HCT116 (cell line): ENCODE measurements around the gene NEUROD2. TPM values are rescaled to one million over a fixed set of nuclear protein-coding genes. Genes with fewer than 3 reads are reported as not detected.

Source experiments
- ATAC-seq: fragments of 200-7000 bp; cut with Tn5 transposase; 2 replicates; pipeline ENCODE4 v1.9.1; 2020; ENCODE audit warnings: mild to moderate bottlenecking, moderate library complexity
- BruUV-seq: library from RNA; stranded (reverse); fragments of 400-500 nt; replicated peaks from 2 replicates; lab custom pipeline; 2021; lab: Mats Ljungman, UMichigan
- CTCF ChIA-PET: fragments of 300-600 bp; sonication (Branson Sonifier 250); formaldehyde crosslinking; loops from one replicate; lab custom pipeline; 2021; ENCODE audit warnings: antibody characterized with exemption; lab: Charles Lee
- POLR2A ChIA-PET: fragments of 300-600, 350-600 bp; sonication (Branson Sonifier 250); formaldehyde crosslinking; loops from one replicate; lab custom pipeline; 2021; ENCODE audit warnings: antibody characterized with exemption; lab: Charles Lee
- RAD21 ChIA-PET, 2 experiments: fragments of 300-600 bp; sonication (Branson Sonifier 250); formaldehyde crosslinking; loops; one replicate each; lab custom pipeline; 2023; ENCODE audit warnings: low total read pairs in 2 of 2; ENCODE audit not compliant: uncharacterized antibody in 2 of 2, unreplicated experiment in 2 of 2, low non-redundant PET in 1 of 2; lab: Charles Lee
- DNase-seq: peaks from one replicate; pipeline ENCODE4 v3.0.0-alpha.2; 2010; ENCODE audit warnings: low read depth, low spot score
- H2AFZ ChIP-seq: fragments of 200-600 bp; shearing (Covaris generic), sonication (generic); 2 replicates; pipeline ENCODE4 v1.6.1; 2017; ENCODE audit warnings: low read depth, mixed run types, mixed read lengths, antibody characterized with exemption, low read length; ENCODE audit not compliant: poor library complexity, severe bottlenecking
- H3K27ac ChIP-seq: 2 replicates; pipeline ENCODE4 v1.5.1; 2012; ENCODE audit warnings: low read depth, low read length
- H3K27me3 ChIP-seq: fragments of 200-600 bp; sonication (generic); 2 replicates; pipeline ENCODE4 v1.6.1; 2016; ENCODE audit warnings: mixed run types, low read length, mixed read lengths; ENCODE audit not compliant: insufficient read depth
- H3K36me3 ChIP-seq, 2 experiments: fragments of 200-500 bp in 1 of 2; fragments of 200-600 bp in 1 of 2; sonication (Bioruptor generic) in 1 of 2; sonication (generic) in 1 of 2; 2 replicates each; pipeline versions ENCODE4 v1.5.1 to v1.6.1; 2014 to 2016; ENCODE audit warnings: low read length in 2 of 2, inconsistent platforms in 1 of 2, mixed read lengths in 1 of 2, mixed run types in 1 of 2; ENCODE audit not compliant: insufficient read depth in 2 of 2, control insufficient read depth in 1 of 2
- H3K4me1 ChIP-seq, 2 experiments: fragments of 200-600 bp in 1 of 2; sonication (generic) in 1 of 2; 2 replicates each; pipeline versions ENCODE4 v1.5.1 to v1.6.1; 2012 to 2017; ENCODE audit warnings: low read length in 2 of 2, inconsistent platforms in 1 of 2, mild to moderate bottlenecking in 1 of 2, mixed read lengths in 1 of 2, mixed run types in 1 of 2, moderate library complexity in 1 of 2; ENCODE audit not compliant: insufficient read depth in 2 of 2, control insufficient read depth in 1 of 2
- H3K4me2 ChIP-seq: fragments of 200-600 bp; sonication (generic); 2 replicates; pipeline ENCODE4 v1.6.1; 2017; ENCODE audit warnings: mixed run types, low read length, mixed read lengths
- H3K4me3 ChIP-seq, 2 experiments: fragments of 200-600 bp in 1 of 2; sonication (generic) in 1 of 2; replicated peaks in 1 of 2; 2 replicates each; pipeline ENCODE4 v1.5.1; 2011 to 2016; ENCODE audit warnings: low read length in 2 of 2, control low read depth in 1 of 2, low read depth in 1 of 2, mild to moderate bottlenecking in 1 of 2, mixed read lengths in 1 of 2, mixed run types in 1 of 2
- H3K79me2 ChIP-seq: fragments of 200-600 bp; sonication (generic); 2 replicates; pipeline ENCODE4 v1.6.1; 2017; ENCODE audit warnings: mild to moderate bottlenecking, mixed run types, low read length, moderate library complexity, mixed read lengths; ENCODE audit not compliant: insufficient read depth
- H3K9ac ChIP-seq: fragments of 200-600 bp; sonication (generic); 2 replicates; pipeline ENCODE4 v1.6.1; 2016; ENCODE audit warnings: low read length, mixed read lengths
- H3K9me2 ChIP-seq: fragments of 200-600 bp; sonication (generic), shearing (Covaris generic); 2 replicates; pipeline ENCODE4 v1.6.1; 2017; ENCODE audit warnings: mixed run types, mild to moderate bottlenecking, moderate library complexity; ENCODE audit not compliant: insufficient read depth
- H3K9me3 ChIP-seq, 2 experiments: fragments of 200-500 bp in 1 of 2; fragments of 200-600 bp in 1 of 2; sonication (Bioruptor generic) in 1 of 2; sonication (generic) in 1 of 2; 2 replicates each; pipeline ENCODE4 v1.6.1; 2014 to 2017; ENCODE audit warnings: low read length in 2 of 2, mixed read lengths in 2 of 2, inconsistent platforms in 1 of 2, low read depth in 1 of 2, mild to moderate bottlenecking in 1 of 2, mixed run types in 1 of 2, moderate library complexity in 1 of 2; ENCODE audit not compliant: control insufficient read depth in 1 of 2, insufficient read depth in 1 of 2
- H4K20me1 ChIP-seq: fragments of 200-600 bp; sonication (generic), shearing (Covaris generic); 2 replicates; pipeline ENCODE4 v1.6.1; 2017; ENCODE audit warnings: mixed run types, mild to moderate bottlenecking, moderate library complexity; ENCODE audit not compliant: insufficient read depth
- EGR1 ChIP-seq: IDR thresholded peaks from 2 replicates; pipeline ENCODE4 v1.6.1; 2012; ENCODE audit warnings: low read depth
- EZH2 ChIP-seq: fragments of 200-600 bp; sonication (generic); IDR thresholded peaks from 2 replicates; pipeline ENCODE4 v1.6.1; 2017; ENCODE audit warnings: antibody characterized with exemption, mixed run types
- JUND ChIP-seq: IDR thresholded peaks from 2 replicates; pipeline ENCODE4 v1.6.1; 2012
- POLR2A ChIP-seq: IDR thresholded peaks from 2 replicates; pipeline ENCODE4 v1.7.0; 2011; ENCODE audit warnings: borderline replicate concordance; ENCODE audit not compliant: insufficient read depth, insufficient read length; ENCODE audit errors: extremely low read depth
- SP1 ChIP-seq: IDR thresholded peaks from 2 replicates; pipeline ENCODE4 v1.6.1; 2012; ENCODE audit warnings: low read depth
- ZFX ChIP-seq: fragments of 450-650 bp; IDR thresholded peaks from 2 replicates; pipeline ENCODE4 v1.6.1; 2017
- intact Hi-C: fragments of 100-400 bp; cut with micrococcal nuclease; formaldehyde crosslinking; loops from 2 replicates; pipeline ENCODE4 v1.10.0; 2022
- total RNA-seq: library from RNA; stranded (reverse); gene quantifications from one replicate; pipeline ENCODE4 v1.2.1, GENCODE V29; 2021; ENCODE audit not compliant: unreplicated experiment
- TF ChIP-seq, protein P1 (sequence below), 3 experiments: fragments of 200-600 bp in 1 of 3; sonication (generic) in 1 of 3; IDR thresholded peaks in 2 of 3; conservative IDR thresholded peaks in 1 of 3; 2 replicates each; pipeline ENCODE4 v1.5.1; 2012 to 2017; ENCODE audit warnings: low read depth in 2 of 3, low read length in 2 of 3, antibody characterized with exemption in 1 of 3, borderline replicate concordance in 1 of 3, control low read depth in 1 of 3, mild to moderate bottlenecking in 1 of 3, mixed read lengths in 1 of 3, mixed run types in 1 of 3, moderate library complexity in 1 of 3; ENCODE audit not compliant: insufficient read depth in 1 of 3
- TF ChIP-seq, protein P2 (sequence below): IDR thresholded peaks from 2 replicates; pipeline ENCODE4 v1.6.1; 2011; ENCODE audit warnings: mild to moderate bottlenecking, low read length, moderate library complexity; ENCODE audit not compliant: insufficient replicate concordance; ENCODE audit errors: extremely low read depth
- TF ChIP-seq, protein P3 (sequence below): IDR thresholded peaks from 2 replicates; pipeline ENCODE4 v1.6.1; 2012; ENCODE audit warnings: low read depth

Gene NEUROD2
- total RNA-seq, 1 experiment from 2014 or later: not detected

DNA sequence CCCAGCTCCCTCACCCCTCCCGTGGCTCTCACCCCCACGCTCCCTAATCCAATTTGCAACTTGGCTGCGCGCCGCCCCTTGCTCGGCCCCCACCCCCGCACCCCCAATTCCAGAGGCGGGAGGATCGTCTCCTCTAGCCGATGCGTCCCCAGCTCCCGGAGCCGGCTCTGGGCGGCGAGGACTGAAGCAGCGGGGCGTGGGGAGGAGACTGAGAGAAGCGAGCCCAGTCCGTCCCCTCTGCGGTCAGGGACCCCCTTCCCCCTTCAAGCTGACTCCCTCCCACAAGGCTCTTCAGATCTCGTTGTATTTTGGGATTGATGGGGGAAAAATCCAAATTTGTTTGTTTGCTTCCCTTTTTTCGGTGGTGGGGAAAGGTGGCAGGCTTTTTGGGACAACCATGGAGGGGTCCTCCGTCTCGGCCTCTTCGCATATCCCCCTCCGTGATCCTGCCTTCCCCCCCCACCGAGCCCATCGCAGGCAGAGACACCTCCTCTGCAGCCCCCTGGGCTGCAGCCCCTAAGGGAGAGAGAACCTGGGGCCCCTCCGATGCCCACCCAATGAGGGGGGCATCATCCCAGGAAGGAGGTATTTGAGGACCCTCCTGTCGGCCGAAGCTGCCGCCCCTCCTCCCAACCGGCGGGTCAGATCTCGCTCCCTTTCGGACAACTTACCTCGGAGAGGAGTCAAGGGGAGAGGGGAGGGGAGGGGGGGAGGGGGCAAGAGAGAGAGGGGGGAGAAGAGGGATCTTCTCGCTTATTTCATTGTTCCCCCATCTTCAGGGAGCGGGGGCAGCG lies 466 bp downstream of the NEUROD2 start:
- Histone ChIP-seq H3K4me2 (no peak overlapping the region), H3K4me3 (no peak overlapping the region), H4K20me1 (no peaks in the 10 kb centered on the region), H3K27ac (no peak overlapping the region), H3K9ac (no peak overlapping the region), H2AFZ (no peak overlapping the region), H3K4me1 (peaks cover 0 to 5% of the 10 kb centered on the region in 2 experiments; a peak in 2 of 4 replicates), H3K9me3 (no peaks in the 10 kb centered on the region), H3K27me3 (peaks cover 8% of the 10 kb centered on the region; the same call in 1 of the 2 replicates), H3K36me3 (no peaks in the 10 kb centered on the region), H3K9me2 (no peaks in the 10 kb centered on the region), H3K79me2 (no peaks in the 10 kb centered on the region)
- BruUV-seq: no TSS peak
- ChIA-PET CTCF (interaction anchor here (0.6 kb wide), 1 partner anchor 345 kb away, joined by 4 read pairs; no protein-coding TSS in a partner anchor), RAD21 (no interaction called here), POLR2A (no interaction called here)
- TF ChIP-seq SP1: no peak
- no peak for TF ChIP-seq POLR2A
- no peak for TF ChIP-seq EGR1
- TF ChIP-seq, protein P1, sequence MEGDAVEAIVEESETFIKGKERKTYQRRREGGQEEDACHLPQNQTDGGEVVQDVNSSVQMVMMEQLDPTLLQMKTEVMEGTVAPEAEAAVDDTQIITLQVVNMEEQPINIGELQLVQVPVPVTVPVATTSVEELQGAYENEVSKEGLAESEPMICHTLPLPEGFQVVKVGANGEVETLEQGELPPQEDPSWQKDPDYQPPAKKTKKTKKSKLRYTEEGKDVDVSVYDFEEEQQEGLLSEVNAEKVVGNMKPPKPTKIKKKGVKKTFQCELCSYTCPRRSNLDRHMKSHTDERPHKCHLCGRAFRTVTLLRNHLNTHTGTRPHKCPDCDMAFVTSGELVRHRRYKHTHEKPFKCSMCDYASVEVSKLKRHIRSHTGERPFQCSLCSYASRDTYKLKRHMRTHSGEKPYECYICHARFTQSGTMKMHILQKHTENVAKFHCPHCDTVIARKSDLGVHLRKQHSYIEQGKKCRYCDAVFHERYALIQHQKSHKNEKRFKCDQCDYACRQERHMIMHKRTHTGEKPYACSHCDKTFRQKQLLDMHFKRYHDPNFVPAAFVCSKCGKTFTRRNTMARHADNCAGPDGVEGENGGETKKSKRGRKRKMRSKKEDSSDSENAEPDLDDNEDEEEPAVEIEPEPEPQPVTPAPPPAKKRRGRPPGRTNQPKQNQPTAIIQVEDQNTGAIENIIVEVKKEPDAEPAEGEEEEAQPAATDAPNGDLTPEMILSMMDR (IDR thresholded peaks at IDR 0.05 in 2 of 3, conservative IDR thresholded peaks at IDR 0.05 in 1 of 3; ENCODE audit: borderline replicate concordance in 1 of 3, insufficient read depth in 1 of 3, low read depth in 2 of 3, low read length in 2 of 3): no peak
- TF ChIP-seq JUND: no peak
- no peak for TF ChIP-seq ZFX
- TF ChIP-seq EZH2: no peak
- TF ChIP-seq, protein P2, sequence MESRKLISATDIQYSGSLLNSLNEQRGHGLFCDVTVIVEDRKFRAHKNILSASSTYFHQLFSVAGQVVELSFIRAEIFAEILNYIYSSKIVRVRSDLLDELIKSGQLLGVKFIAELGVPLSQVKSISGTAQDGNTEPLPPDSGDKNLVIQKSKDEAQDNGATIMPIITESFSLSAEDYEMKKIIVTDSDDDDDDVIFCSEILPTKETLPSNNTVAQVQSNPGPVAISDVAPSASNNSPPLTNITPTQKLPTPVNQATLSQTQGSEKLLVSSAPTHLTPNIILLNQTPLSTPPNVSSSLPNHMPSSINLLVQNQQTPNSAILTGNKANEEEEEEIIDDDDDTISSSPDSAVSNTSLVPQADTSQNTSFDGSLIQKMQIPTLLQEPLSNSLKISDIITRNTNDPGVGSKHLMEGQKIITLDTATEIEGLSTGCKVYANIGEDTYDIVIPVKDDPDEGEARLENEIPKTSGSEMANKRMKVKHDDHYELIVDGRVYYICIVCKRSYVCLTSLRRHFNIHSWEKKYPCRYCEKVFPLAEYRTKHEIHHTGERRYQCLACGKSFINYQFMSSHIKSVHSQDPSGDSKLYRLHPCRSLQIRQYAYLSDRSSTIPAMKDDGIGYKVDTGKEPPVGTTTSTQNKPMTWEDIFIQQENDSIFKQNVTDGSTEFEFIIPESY: no peak
- TF ChIP-seq, protein P3, sequence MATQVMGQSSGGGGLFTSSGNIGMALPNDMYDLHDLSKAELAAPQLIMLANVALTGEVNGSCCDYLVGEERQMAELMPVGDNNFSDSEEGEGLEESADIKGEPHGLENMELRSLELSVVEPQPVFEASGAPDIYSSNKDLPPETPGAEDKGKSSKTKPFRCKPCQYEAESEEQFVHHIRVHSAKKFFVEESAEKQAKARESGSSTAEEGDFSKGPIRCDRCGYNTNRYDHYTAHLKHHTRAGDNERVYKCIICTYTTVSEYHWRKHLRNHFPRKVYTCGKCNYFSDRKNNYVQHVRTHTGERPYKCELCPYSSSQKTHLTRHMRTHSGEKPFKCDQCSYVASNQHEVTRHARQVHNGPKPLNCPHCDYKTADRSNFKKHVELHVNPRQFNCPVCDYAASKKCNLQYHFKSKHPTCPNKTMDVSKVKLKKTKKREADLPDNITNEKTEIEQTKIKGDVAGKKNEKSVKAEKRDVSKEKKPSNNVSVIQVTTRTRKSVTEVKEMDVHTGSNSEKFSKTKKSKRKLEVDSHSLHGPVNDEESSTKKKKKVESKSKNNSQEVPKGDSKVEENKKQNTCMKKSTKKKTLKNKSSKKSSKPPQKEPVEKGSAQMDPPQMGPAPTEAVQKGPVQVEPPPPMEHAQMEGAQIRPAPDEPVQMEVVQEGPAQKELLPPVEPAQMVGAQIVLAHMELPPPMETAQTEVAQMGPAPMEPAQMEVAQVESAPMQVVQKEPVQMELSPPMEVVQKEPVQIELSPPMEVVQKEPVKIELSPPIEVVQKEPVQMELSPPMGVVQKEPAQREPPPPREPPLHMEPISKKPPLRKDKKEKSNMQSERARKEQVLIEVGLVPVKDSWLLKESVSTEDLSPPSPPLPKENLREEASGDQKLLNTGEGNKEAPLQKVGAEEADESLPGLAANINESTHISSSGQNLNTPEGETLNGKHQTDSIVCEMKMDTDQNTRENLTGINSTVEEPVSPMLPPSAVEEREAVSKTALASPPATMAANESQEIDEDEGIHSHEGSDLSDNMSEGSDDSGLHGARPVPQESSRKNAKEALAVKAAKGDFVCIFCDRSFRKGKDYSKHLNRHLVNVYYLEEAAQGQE: no peak
- intact Hi-C loops: no loop called here
- no peak for ATAC-seq
- no peak for DNase-seq
